Measurements from ENCODE around the gene TMEM139.

The TMEM139 gene

GRCh38 chr7:143329471-143330170, 44.9 kb downstream of the TMEM139 start:
- no peak for DNase-seq

DNA sequence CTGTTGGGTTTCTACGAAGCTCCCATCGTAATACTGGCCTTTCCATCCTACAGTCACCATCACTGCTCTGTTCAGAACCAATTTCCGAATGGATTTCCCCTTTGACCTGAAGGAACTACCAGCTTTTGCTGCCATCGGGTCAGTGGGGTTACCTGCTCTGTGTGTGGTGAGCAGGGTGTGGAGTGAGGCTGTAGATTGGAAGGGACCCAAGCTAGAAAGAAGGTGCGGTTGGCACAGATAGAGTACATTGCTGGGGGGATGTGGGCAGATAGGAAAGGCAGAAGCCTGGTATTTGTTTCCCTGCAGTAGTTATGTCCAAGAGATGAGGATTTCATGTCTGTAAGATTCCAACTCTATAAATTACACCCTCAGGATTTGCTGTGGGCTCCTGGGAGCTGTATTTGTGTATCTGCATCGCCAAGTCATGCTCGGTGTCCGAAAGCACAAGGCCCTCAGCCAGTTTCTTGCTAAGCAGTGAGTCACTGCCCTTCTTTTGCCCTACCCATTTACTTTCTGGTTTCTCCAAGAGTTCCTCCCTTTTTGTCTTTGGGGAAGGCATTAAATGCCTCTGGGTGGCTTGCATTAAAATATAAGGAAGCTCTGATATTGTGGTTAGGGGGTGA, 46.5 kb downstream of the TMEM139 start:
- DNase-seq = peak in 1 of 2 donors; percentile 34

DNA sequence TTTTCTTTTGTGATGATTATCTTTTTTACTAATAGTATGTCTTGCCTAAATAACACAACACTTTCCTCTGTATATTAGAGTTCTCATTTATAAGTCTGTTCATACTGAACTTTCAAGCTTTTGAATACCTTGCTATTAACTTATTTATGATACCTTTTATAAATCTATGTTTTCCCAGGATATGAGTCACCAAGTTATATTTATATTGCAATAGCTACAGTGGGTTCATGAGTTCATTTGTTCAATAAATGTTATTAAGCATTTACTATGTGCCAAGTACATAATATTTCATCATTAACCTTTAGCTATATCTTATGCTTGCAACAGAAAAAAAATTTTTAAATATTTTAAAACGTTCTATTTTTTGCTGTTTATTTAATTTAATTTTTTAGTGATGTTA, 49.5 kb downstream of the TMEM139 start:
- DNase-seq = no peak

DNA sequence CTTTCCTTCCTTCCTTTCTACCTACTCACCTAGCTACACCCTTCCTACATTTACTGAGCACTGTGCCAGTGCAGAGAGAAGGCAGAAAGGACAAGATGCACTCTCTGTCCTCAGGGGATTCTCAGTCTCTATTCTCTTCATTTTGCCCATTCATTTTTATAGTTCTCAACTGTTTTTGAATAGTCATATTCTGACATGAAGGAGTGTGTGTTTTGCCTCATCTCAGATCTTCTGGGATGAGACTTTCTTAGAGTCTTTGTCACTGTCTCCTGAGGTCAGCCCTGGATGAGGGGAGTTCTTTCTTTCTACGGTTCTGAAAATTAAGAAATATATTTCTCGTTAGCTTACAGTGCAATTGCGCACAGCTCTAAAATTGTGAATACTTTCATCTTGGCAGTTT, 52.5 kb downstream of the TMEM139 start:
- DNase-seq = no peak
